Spleen (tissue), 11 donors: Measurements from ENCODE around the gene SLC35G4. TPM values are rescaled to one million over a fixed set of nuclear protein-coding genes. Genes with fewer than 3 reads are reported as not detected.

Experiments
- DNase-seq: peaks from one replicate; pipeline ENCODE4 v3.0.0-alpha.2; 2020
- H3K27ac ChIP-seq, 8 donors: fragments of 200-600 bp; sonication (generic) in 7 of 8; 1 replicate in 4 of 8; 2 replicates in 4 of 8; pipeline versions ENCODE4 v1.5.0 to v1.8.0; 2016 to 2021; ENCODE audit warnings: inconsistent platforms in 4 of 8, mild to moderate bottlenecking in 4 of 8, moderate library complexity in 1 of 8
- H3K27me3 ChIP-seq, 7 donors: fragments of 200-600 bp; sonication (generic) in 6 of 7; replicated peaks in 1 of 7; 1 replicate in 4 of 7; 2 replicates in 3 of 7; pipeline versions ENCODE4 v1.5.0 to v1.8.0; 2016 to 2021; ENCODE audit warnings: inconsistent platforms in 3 of 7, mild to moderate bottlenecking in 1 of 7
- H3K36me3 ChIP-seq, 6 donors: fragments of 200-600 bp; sonication (generic) in 5 of 6; 1 replicate in 4 of 6; 2 replicates in 2 of 6; pipeline versions ENCODE4 v1.5.0 to v1.8.0; 2016 to 2021; ENCODE audit warnings: inconsistent platforms in 2 of 6
- H3K4me1 ChIP-seq, 6 donors: fragments of 200-600 bp; sonication (generic) in 5 of 6; 1 replicate in 3 of 6; 2 replicates in 3 of 6; pipeline versions ENCODE4 v1.5.0 to v1.8.0; 2016 to 2021; ENCODE audit warnings: inconsistent platforms in 3 of 6
- H3K4me3 ChIP-seq, 8 donors: fragments of 200-600 bp; sonication (generic) in 7 of 8; 1 replicate in 4 of 8; 2 replicates in 4 of 8; pipeline versions ENCODE4 v1.5.0 to v1.8.0; 2016 to 2021; ENCODE audit warnings: inconsistent platforms in 4 of 8, mild to moderate bottlenecking in 4 of 8, moderate library complexity in 2 of 8
- H3K9me3 ChIP-seq, 8 donors: fragments of 200-600 bp; sonication (generic) in 7 of 8; 1 replicate in 4 of 8; 2 replicates in 4 of 8; pipeline versions ENCODE4 v1.5.0 to v1.8.0; 2016 to 2021; ENCODE audit warnings: inconsistent platforms in 4 of 8
- POLR2A ChIP-seq, 3 donors: fragments of 450-650 bp; IDR thresholded peaks; one replicate each; pipeline ENCODE4 v1.5.1; 2017; ENCODE audit warnings: antibody characterized with exemption in 3 of 3, mild to moderate bottlenecking in 1 of 3
- POLR2AphosphoS5 ChIP-seq, 3 donors: sonication (generic); formaldehyde crosslinking; IDR thresholded peaks; one replicate each; pipeline ENCODE4 v1.5.1; 2017; ENCODE audit warnings: antibody characterized with exemption in 3 of 3
- WGBS, 5 donors: extraction: QIAGEN DNeasy Blood & Tissue Kit in 3 of 5; methylation state at CpG; one replicate each; pipeline versions ENCODE4 v1.1.5 to v1.1.7; 2013 to 2018; 5-methylcytosine and 5-hydroxymethylcytosine counted together
- intact Hi-C: fragments of 100-400 bp; cut with DNase I; formaldehyde crosslinking; loops from one replicate; pipeline ENCODE4 v1.15.0; 2023; ENCODE audit warnings: low total_unique reads
- polyA plus RNA-seq, 3 donors: library from polyadenylated mRNA; stranded (reverse); fragments of 200-250 nt; gene quantifications; one replicate each; pipeline ENCODE4 v1.2.1, GENCODE V29; 2013
- total RNA-seq, 7 donors: library from RNA; depleted of rRNA in 3 of 7; stranded (reverse); fragments of >200 nt in 3 of 7; fragmentation: NEBNext Ultra II Directional in 4 of 7; extraction: Animal tissue kit (Norgen Biotek cat#: 25700) in 4 of 7; gene quantifications; one replicate each; pipeline versions ENCODE4 v1.1.0 to v1.2.1, GENCODE V29; 2016 to 2021
- TF ChIP-seq, protein P1 (sequence below), 11 experiments: fragments of 200-600 bp in 7 of 11; fragments of 450-650 bp in 4 of 11; sonication (generic) in 4 of 11; IDR thresholded peaks in 8 of 11; conservative IDR thresholded peaks in 3 of 11; 1 replicate in 7 of 11; 2 replicates in 4 of 11; pipeline versions ENCODE4 v1.4.0 to v1.8.0; 2016 to 2021; ENCODE audit warnings: antibody characterized with exemption in 11 of 11, inconsistent platforms in 4 of 11, mild to moderate bottlenecking in 1 of 11
- donor health status: healthy with polysubstance abuse.
- donor health status: DM: no; HTN: no; CAD: no; lungs with moderate emphysema.
- donor health status: DM: no; HTN: no; CAD: no.
- donor health status: Bipolar disorder and iron deficiency.
- donor health status: healthy.
- donor health status: DM: no; HTN: no; CAD: no.
- donor health status: DM: yes; HTN: yes; CAD: no.

The SLC35G4 gene
- total and polyA plus RNA-seq, 10 donors: not detected

DNA sequence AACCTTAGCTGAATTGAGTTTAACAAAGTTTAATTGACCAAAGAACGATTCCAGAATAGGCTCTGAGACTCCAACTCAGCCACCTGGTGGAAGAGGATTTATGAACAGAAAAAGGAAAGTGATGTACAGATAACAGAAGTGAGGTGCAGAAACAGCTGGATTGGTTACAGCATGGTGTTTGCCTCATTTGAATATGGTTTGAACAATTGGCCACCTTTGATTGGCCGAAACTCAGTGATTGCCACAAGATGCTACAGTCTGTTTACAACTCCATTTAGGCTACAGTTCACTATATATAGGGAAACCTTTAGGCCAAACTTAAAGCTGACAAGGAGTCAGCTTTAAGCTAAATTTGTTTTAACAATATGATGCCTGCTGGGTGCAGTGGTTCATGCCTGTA lies 28.1 kb upstream of the SLC35G4 start:
- DNase-seq: no peak
- no peak overlapping the region for H3K27ac ChIP-seq
- TF ChIP-seq, protein P1, sequence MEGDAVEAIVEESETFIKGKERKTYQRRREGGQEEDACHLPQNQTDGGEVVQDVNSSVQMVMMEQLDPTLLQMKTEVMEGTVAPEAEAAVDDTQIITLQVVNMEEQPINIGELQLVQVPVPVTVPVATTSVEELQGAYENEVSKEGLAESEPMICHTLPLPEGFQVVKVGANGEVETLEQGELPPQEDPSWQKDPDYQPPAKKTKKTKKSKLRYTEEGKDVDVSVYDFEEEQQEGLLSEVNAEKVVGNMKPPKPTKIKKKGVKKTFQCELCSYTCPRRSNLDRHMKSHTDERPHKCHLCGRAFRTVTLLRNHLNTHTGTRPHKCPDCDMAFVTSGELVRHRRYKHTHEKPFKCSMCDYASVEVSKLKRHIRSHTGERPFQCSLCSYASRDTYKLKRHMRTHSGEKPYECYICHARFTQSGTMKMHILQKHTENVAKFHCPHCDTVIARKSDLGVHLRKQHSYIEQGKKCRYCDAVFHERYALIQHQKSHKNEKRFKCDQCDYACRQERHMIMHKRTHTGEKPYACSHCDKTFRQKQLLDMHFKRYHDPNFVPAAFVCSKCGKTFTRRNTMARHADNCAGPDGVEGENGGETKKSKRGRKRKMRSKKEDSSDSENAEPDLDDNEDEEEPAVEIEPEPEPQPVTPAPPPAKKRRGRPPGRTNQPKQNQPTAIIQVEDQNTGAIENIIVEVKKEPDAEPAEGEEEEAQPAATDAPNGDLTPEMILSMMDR (IDR thresholded peaks at IDR 0.05 in 8 of 11, conservative IDR thresholded peaks at IDR 0.05 in 3 of 11): no peak
- TF ChIP-seq POLR2AphosphoS5 (IDR thresholded peaks at IDR 0.05) (no peak), POLR2A (IDR thresholded peaks at IDR 0.05) (no peak)

DNA sequence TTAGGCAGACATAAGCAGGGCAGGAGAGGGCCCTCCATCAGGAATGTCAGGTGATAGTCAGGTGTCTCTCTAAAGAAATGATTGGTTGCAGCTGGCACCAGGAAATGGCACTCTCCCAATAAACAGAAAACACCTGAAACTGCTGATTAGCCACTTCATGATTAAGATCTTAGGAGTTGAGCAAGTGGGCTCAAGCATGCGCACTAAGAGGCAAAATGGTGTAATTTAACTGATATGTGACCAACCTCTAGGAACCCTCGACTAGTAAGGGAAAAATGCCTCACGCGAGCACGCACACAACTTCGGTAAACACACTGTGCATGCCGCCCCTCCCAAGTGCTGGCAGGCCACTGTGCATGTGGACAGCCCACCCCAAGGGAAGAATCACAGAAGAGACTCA lies 23.8 kb upstream of the SLC35G4 start:
- TF ChIP-seq, protein P1 (IDR thresholded peaks at IDR 0.05 in 8 of 11, conservative IDR thresholded peaks at IDR 0.05 in 3 of 11): no peak
- TF ChIP-seq POLR2A (IDR thresholded peaks at IDR 0.05) (no peak), POLR2AphosphoS5 (IDR thresholded peaks at IDR 0.05) (no peak)
- no peak for DNase-seq
- no peaks in the 10 kb centered on the region for H3K4me1 ChIP-seq
- intact Hi-C loops: no loop called here
- WGBS, 5 donors: 67 to 81% (median 70%) methylated on average over 7 of the region's 7 CpGs
- no peaks in the 10 kb centered on the region for H3K9me3 ChIP-seq
- H3K27me3 ChIP-seq: peaks cover 0 to 13% (median 0%) of the 10 kb centered on the region in 7 donors
- no peak overlapping the region for H3K27ac ChIP-seq
- H3K36me3 ChIP-seq: no peaks in the 10 kb centered on the region
- no peak overlapping the region for H3K4me3 ChIP-seq

More for the DNA sequence above, 28.1 kb upstream of the SLC35G4 start:
- no peaks in the 10 kb centered on the region for H3K36me3 ChIP-seq
- no peaks in the 10 kb centered on the region for H3K27me3 ChIP-seq
- peaks cover 0 to 5% (median 0%) of the 10 kb centered on the region in 6 donors for H3K4me1 ChIP-seq
- intact Hi-C loops: no loop called here
- no peaks in the 10 kb centered on the region for H3K9me3 ChIP-seq
- 75 to 88% (median 86%) methylated on average over 2 of the region's 2 CpGs for WGBS, 5 donors
- H3K4me3 ChIP-seq: no peak overlapping the region

DNA sequence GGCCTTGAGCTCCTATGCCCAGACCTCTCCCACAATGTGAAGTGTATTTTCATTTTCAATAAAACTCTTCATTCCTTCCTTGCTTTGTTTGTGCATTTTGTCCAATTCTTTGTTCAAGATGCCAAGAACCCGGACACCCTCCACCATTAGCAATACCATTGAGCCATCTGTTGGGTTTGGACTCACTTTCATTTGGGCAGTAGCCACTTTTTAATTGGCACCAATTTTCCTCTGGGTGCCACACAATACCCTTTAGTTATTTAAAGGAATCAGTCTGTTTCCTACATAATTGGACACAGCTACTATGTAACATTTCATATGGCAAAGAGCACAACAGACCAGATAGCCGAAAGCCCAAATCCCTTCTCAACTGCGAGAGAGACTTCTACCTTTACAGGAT lies 22.5 kb upstream of the SLC35G4 start:
- WGBS, 5 donors: 93 to 96% (median 94%) methylated on average over 3 of the region's 3 CpGs
- TF ChIP-seq POLR2AphosphoS5 (IDR thresholded peaks at IDR 0.05) (no peak), POLR2A (IDR thresholded peaks at IDR 0.05) (no peak)
- TF ChIP-seq, protein P1 (IDR thresholded peaks at IDR 0.05 in 8 of 11, conservative IDR thresholded peaks at IDR 0.05 in 3 of 11): no peak
- H3K4me1 ChIP-seq: no peaks in the 10 kb centered on the region
- H3K27me3 ChIP-seq: peaks cover 0 to 14% (median 0%) of the 10 kb centered on the region in 7 donors
- H3K27ac ChIP-seq: no peak overlapping the region
- no peak for DNase-seq
- H3K9me3 ChIP-seq: no peaks in the 10 kb centered on the region
- H3K36me3 ChIP-seq: no peaks in the 10 kb centered on the region
- intact Hi-C loops: no loop called here
- no peak overlapping the region for H3K4me3 ChIP-seq

DNA sequence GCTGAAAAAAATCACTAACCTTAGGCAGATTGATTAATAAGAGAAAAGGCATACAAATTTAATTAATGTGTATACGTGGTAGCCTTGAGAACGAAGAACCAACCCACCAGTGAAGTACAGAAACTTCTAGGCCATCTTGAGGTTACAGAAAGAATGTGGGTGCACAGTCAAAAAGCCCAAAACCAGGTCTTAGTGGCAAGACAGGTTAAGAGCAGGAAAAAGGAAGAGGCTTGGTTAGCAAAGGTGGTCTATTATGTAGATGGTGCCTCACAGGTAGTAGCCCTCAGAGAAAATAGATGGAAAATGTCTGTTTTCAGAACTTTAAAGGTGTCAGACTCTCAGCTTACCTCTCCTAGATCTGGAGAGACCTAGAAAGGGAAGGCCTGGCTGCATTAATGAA lies 22.0 kb upstream of the SLC35G4 start:
- Histone ChIP-seq H3K36me3 (no peaks in the 10 kb centered on the region), H3K4me1 (no peaks in the 10 kb centered on the region)
- no peak for DNase-seq

More for the DNA sequence above, 22.0 kb upstream of the SLC35G4 start:
- H3K4me3 ChIP-seq: no peak overlapping the region
- intact Hi-C loops: no loop called here
- 78 to 90% (median 81%) methylated on average over 2 of the region's 2 CpGs for WGBS, 5 donors
- H3K9me3 ChIP-seq: no peaks in the 10 kb centered on the region
- H3K27ac ChIP-seq: no peak overlapping the region
- peaks cover 0 to 17% (median 0%) of the 10 kb centered on the region in 7 donors for H3K27me3 ChIP-seq
- no peak for TF ChIP-seq POLR2AphosphoS5 (IDR thresholded peaks at IDR 0.05)
- no peak for TF ChIP-seq POLR2A (IDR thresholded peaks at IDR 0.05)
- TF ChIP-seq, protein P1 (IDR thresholded peaks at IDR 0.05 in 8 of 11, conservative IDR thresholded peaks at IDR 0.05 in 3 of 11): no peak
